H4 (cell line): ENCODE results near the gene VAMP7. TPM values are rescaled to one million over a fixed set of nuclear protein-coding genes. Genes with fewer than 3 reads are reported as not detected.

Experiments used
- total RNA-seq: library from RNA; depleted of rRNA; stranded (reverse); fragments of >200 nt; shearing (Covaris generic); gene quantifications from 2 replicates; pipeline ENCODE4 v1.2.3, GENCODE V29; 2014; rRNA removed

Gene VAMP7
- total RNA-seq, 1 experiment from 2014 or later: 94.2 TPM

Other genes with a start within 250 kb of the VAMP7 start
- not detected in 2 replicates for gene IL9R, start 116.4 kb downstream of the VAMP7 start, total RNA-seq